Measurements from ENCODE around the gene APOC4. TPM values are rescaled to one million over a fixed set of nuclear protein-coding genes. Genes with fewer than 3 reads are reported as not detected.

APOC4 gene
- total and polyA plus RNA-seq, 12 donors, result 0.67 to 4.5 (median 1.3) TPM; not detected in 5

DNA sequence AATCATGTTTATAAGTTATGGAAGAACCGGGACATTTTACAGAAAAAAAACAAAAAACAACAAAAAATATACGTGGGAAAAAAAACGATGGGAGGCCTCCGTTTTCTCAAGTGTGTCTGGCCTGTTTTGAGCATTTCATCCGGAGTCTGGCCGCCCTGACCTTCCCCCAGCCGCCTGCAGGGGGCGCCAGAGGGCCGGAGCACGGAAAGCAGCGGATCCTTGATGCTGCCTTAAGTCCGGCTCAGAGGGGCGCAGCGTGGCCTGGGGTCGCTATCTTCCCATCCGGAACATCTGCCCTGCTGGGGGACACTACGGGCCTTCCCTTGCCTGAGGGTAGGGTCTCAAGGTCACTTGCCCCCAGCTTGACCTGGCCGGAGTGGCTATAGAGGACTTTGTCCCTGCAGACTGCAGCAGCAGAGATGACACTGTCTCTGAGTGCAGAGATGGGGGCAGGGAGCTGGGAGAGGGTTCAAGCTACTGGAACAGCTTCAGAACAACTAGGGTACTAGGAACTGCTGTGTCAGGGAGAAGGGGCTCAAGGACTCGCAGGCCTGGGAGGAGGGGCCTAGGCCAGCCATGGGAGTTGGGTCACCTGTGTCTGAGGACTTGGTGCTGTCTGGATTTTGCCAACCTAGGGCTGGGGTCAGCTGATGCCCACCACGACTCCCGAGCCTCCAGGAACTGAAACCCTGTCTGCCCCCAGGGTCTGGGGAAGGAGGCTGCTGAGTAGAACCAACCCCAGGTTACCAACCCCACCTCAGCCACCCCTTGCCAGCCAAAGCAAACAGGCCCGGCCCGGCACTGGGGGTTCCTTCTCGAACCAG is 38.2 kb upstream of the APOC4 start:
- no peaks in the 10 kb centered on the region for H3K27me3 ChIP-seq
- TF ChIP-seq POLR2A (IDR thresholded peaks at IDR 0.05), result no peak
- TF ChIP-seq, protein P1, sequence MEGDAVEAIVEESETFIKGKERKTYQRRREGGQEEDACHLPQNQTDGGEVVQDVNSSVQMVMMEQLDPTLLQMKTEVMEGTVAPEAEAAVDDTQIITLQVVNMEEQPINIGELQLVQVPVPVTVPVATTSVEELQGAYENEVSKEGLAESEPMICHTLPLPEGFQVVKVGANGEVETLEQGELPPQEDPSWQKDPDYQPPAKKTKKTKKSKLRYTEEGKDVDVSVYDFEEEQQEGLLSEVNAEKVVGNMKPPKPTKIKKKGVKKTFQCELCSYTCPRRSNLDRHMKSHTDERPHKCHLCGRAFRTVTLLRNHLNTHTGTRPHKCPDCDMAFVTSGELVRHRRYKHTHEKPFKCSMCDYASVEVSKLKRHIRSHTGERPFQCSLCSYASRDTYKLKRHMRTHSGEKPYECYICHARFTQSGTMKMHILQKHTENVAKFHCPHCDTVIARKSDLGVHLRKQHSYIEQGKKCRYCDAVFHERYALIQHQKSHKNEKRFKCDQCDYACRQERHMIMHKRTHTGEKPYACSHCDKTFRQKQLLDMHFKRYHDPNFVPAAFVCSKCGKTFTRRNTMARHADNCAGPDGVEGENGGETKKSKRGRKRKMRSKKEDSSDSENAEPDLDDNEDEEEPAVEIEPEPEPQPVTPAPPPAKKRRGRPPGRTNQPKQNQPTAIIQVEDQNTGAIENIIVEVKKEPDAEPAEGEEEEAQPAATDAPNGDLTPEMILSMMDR (IDR thresholded peaks at IDR 0.05), result peak; percentile 98 to 99 (median 98)
- intact Hi-C loops (cut with DNase I), result loop anchor here (2.0 to 10.0 kb wide), 4 partner anchors 47 to 163 kb away; no protein-coding TSS in a partner anchor
- H3K4me3 ChIP-seq, result no peak overlapping the region
- peaks cover 16 to 31% of the 10 kb centered on the region in 2 donors for H3K4me1 ChIP-seq (replicated peaks in 1 of 2)
- 1 to 11% (median 9%) methylated on average over 16 to 24 of the region's 24 CpGs for WGBS, 4 donors
- peaks cover 0 to 40% of the 10 kb centered on the region in 2 donors for H3K36me3 ChIP-seq (replicated peaks in 1 of 2)
- peak overlapping the region; percentile 7 to 84 (median 82) for H3K27ac ChIP-seq
- peak; percentile 69 to 89 (median 80) for DNase-seq
- H3K9me3 ChIP-seq (replicated peaks in 1 of 3), result no peaks in the 10 kb centered on the region

DNA sequence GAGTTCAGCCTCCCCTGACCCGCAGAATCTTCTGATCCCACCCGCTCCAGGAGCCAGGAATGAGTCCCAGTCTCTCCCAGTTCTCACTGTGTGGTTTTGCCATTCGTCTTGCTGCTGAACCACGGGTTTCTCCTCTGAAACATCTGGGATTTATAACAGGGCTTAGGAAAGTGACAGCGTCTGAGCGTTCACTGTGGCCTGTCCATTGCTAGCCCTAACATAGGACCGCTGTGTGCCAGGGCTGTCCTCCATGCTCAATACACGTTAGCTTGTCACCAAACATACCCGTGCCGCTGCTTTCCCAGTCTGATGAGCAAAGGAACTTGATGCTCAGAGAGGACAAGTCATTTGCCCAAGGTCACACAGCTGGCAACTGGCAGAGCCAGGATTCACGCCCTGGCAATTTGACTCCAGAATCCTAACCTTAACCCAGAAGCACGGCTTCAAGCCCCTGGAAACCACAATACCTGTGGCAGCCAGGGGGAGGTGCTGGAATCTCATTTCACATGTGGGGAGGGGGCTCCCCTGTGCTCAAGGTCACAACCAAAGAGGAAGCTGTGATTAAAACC is 37.5 kb upstream of the APOC4 start:
- no peaks in the 10 kb centered on the region for H3K27me3 ChIP-seq
- TF ChIP-seq, protein P1 (IDR thresholded peaks at IDR 0.05), result peak in 5 of 6 experiments; percentile 27 to 52 (median 38)
- peak in 1 of 2 donors; percentile 58 for TF ChIP-seq POLR2A (IDR thresholded peaks at IDR 0.05)
- peak overlapping the region; percentile 7 to 84 (median 82) for H3K27ac ChIP-seq
- DNase-seq, result peak; percentile 59 to 89 (median 85)
- intact Hi-C loops (cut with DNase I), result loop anchor here (2.0 to 10.0 kb wide), 4 partner anchors 46 to 163 kb away; no protein-coding TSS in a partner anchor
- peaks cover 0 to 44% of the 10 kb centered on the region in 2 donors for H3K36me3 ChIP-seq (replicated peaks in 1 of 2)
- 22 to 51% (median 39%) methylated on average over 9 to 12 of the region's 12 CpGs for WGBS, 4 donors
- peaks cover 16 to 32% of the 10 kb centered on the region in 2 donors for H3K4me1 ChIP-seq (replicated peaks in 1 of 2)
- H3K4me3 ChIP-seq, result peak overlapping the region in 1 of 4 donors; percentile 61
- H3K9me3 ChIP-seq (replicated peaks in 1 of 3), result no peaks in the 10 kb centered on the region

DNA sequence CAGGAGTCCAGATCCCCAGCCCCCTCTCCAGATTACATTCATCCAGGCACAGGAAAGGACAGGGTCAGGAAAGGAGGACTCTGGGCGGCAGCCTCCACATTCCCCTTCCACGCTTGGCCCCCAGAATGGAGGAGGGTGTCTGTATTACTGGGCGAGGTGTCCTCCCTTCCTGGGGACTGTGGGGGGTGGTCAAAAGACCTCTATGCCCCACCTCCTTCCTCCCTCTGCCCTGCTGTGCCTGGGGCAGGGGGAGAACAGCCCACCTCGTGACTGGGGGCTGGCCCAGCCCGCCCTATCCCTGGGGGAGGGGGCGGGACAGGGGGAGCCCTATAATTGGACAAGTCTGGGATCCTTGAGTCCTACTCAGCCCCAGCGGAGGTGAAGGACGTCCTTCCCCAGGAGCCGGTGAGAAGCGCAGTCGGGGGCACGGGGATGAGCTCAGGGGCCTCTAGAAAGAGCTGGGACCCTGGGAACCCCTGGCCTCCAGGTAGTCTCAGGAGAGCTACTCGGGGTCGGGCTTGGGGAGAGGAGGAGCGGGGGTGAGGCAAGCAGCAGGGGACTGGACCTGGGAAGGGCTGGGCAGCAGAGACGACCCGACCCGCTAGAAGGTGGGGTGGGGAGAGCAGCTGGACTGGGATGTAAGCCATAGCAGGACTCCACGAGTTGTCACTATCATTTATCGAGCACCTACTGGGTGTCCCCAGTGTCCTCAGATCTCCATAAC is 36.4 kb upstream of the APOC4 start, which contains the start of gene APOE:
APOE (plus strand) TSS at position 360 of the 724 bp plus-strand sequence. CDS start 829 bp downstream, outside the sequence.
- peaks cover 0 to 38% of the 10 kb centered on the region in 2 donors for H3K36me3 ChIP-seq (replicated peaks in 1 of 2)
- H3K27me3 ChIP-seq, result no peaks in the 10 kb centered on the region
- intact Hi-C loops (cut with DNase I), result loop anchor here (2.0 to 10.0 kb wide), 2 partner anchors 45 to 159 kb away; no protein-coding TSS in a partner anchor
- DNase-seq, result peak; percentile 77 to 91 (median 86)
- peaks cover 25 to 43% of the 10 kb centered on the region in 2 donors for H3K4me1 ChIP-seq (replicated peaks in 1 of 2)
- 0 to 6% (median 2%) methylated on average over 6 to 20 of the region's 20 CpGs for WGBS, 4 donors
- H3K27ac ChIP-seq, result peak within 1 kb of the TSS; percentile 64 to 84 (median 82)
- no peaks in the 10 kb centered on the region for H3K9me3 ChIP-seq (replicated peaks in 1 of 3)
- peak within 1 kb of the TSS in 3 of 4 donors; percentile 49 to 65 (median 61) for H3K4me3 ChIP-seq
- TF ChIP-seq POLR2A (IDR thresholded peaks at IDR 0.05), result peak; percentile 71 to 90
- TF ChIP-seq, protein P1 (IDR thresholded peaks at IDR 0.05), result no peak
